HG03575 (cell line): ENCODE measurements around the gene EIF2S3.
"Not testable (repeated sequence)": the region's sequence is repeated elsewhere in the genome, so short reads cannot be mapped to it uniquely, and the experiment has no call there.

Experiments used
- ATAC-seq: cut with Tn5 transposase; IDR thresholded peaks from one replicate; pipeline ENCODE4 v1.9.1; 2021; ENCODE audit not compliant: unreplicated experiment, insufficient number of reproducible peaks, low FRiP score; ENCODE audit errors: extremely low read depth

EIF2S3 gene

DNA sequence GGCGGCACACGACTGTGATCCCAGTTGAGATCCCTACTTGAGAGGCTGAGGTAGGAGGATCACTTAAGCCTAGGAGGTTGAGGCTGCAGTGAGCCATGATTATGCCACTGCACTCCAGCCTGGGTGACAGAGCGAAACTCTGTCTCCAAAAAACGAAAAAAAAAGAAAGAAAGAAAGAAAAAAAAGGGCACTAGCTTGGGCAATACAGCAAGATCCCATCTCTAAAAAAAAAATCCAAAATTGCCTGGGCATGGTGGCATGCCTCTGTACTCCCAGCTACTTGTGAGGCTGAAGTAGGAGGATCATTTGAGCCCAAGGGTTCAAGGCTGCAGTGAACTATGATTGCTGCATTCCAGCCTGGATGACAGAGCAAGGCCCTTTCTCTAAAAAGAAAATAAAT is 17.0 kb upstream of the EIF2S3 start:
- ATAC-seq = no peak

DNA sequence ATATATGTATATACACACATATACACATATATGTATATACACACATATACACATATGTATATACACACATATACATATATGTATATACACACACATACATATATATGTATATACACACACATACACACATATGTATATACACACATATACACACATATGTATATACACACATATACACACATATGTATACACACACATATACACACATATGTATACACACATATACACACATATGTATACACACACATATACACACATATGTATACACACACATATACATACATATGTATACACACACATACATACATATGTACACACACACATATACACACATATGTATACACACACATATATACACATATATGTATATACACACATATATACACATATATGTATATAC is 8.7 kb upstream of the EIF2S3 start:
- ATAC-seq = not testable (repeated sequence)

DNA sequence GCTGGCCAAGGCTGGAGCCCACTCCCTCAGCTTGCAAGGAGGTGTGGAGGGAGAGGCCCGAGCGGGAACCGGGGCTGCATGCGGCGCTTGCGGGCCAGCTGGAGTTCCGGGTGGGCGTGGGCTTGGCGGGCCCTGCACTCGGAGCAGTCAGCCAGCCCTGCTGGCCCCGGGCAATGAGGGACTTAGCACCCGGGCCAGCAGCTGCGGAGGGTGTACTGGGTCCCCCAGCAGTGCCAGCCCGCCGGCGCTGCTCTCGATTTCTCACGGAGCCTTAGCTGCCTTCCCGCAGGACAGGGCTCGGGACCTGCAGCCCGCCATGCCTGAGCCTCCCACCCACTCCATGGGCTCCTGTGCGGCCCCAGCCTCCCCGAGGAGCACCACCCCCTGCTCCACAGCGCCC is 5.1 kb upstream of the EIF2S3 start:
- not testable (repeated sequence) for ATAC-seq

DNA sequence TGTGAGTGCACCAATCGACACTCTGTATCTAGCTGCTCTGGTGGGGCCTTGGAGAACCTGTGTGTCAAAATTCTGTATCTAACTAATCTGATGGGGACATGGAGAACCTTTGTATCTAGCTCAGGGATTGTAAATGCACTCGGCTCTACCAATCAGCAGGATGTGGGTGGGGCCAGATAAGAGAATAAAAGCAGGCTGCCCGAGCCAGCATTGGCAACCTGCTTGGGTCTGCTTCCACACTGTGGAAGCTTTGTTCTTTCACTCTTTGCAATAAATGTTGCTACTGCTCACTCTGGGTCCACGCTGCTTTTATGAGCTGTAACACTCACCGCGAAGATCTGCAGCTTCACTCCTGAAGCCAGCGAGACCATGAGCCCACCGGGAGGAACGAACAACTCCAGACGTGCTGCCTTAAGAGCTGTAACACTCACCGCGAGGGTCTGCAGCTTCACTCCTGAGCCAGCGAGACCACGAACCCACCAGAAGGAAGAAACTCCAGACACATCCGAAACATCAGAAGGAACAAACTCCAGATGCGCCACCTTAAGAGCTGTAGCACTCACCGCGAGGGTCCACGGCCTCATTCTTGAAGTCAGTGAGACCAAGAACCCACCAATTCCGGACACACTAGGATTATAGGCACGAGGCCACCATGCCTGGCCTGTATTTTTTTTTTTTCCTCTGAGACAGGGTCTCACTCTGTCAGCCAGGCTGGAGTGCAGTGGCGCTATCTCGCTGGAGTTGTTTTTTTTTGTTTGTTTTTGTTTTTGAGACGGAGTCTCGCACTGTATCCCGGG is 4.0 kb upstream of the EIF2S3 start:
- not testable (repeated sequence) for ATAC-seq

DNA sequence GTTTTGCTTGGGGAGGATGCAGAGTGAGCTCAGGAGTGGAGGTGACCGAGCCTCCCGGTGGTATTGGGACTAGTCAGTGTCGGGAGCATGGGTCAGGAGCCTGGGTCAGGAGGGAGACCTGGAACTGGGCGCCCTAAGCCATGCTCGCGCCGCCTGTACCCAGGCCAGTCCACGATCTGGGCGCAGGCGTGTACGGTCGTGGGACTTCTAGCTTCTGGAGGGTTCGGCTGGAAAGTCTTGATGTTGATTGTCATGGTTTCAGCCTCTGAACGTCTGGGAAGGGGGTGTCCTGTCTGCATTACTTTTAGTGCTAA is 244 bp downstream of the EIF2S3 start:
- no peak for ATAC-seq

DNA sequence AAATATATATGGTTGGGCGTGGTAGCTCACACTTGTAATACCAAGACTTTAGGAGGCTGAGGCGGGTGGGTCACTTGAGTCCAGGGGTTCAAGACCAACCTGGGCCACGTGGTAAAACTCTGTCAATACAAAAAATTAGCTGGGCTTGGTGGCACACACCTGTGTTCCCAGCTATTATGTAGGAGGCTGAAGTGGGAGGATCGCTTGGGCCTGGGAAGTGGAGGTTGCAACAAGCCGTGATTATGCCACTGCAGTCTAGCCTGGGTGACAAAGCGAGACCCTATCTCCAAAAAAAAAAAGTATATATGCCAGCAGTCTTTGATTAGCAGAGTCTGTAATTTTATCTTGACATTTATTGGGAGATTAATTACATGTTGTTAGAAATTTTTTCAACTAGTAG is 8.7 kb downstream of the EIF2S3 start:
- ATAC-seq = no peak

DNA sequence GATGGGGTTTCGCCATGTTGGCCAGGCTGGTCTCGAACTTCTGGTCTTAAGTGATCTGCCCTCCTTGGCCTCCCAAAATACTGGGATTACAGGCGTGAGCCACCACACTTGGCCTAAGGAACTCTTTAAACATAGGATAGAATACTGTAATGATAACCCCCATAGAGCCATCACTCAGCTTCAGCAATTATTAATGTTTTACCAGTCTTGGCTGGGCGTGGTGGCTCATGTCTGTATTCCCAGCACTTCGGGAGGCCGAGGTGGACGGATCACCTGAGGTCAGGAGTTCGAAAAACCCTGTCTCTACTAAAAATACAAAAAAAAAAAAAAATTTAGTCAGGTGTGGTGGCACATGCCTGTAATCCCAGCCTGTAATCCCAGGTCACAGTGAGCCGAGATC is 15.1 kb downstream of the EIF2S3 start:
- ATAC-seq = no peak

DNA sequence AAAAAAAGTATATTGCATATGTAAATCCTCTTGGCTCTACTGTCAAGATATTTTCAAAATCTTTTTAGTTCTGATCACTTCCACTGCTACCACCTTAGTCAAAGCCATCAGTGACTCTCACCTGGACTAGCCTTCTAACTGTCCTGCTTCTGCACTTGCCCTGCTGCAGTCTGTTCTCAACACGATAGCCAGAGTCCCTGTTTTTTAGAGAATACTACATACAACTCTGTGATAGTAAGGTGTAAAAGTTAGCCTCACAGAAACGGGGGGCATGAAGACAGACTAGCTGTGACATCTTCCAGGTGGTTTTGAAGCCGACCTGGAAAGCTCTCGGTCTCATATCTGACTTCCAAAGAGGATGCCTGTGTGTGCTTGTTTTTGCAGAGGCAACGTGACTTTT is 24.7 kb downstream of the EIF2S3 start:
- no peak for ATAC-seq

DNA sequence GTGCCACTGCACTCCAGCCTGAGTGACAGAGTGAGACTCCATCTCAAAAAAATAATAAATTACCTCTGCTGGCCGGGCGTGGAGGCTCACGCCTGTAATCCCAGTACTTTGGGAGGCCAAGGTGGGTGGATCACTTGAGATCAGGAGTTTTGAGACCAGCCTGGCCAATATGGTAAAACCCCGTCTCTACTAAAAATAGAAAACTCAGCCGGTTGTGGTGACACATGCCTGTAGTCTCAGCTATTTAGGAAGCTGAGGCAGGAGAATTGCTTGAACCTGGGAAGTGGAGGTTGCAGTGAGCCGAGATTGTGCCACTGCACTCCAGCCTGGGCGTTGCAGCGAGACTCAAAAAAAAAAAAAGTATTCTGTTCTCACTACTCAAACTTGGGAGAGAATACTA is 25.5 kb downstream of the EIF2S3 start:
- not testable (repeated sequence) for ATAC-seq

DNA sequence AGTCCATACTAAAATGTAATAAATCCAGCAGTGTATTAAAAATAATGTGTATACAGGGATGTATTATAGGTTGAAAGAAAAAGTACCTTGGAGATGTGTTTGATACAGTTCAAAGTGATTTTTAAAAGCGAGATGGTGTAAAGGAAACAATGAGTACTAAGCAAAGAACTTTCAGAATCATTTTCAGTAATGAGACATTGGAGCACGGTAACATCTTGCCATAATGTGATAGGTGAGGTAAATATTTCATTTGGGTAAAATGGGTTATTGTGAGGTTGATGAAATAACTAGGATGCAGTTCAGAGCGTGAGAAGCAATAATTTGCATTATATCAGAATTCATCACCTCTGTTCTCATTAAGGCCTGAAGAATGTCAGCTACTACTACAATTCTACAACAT is 25.9 kb downstream of the EIF2S3 start:
- ATAC-seq = no peak

DNA sequence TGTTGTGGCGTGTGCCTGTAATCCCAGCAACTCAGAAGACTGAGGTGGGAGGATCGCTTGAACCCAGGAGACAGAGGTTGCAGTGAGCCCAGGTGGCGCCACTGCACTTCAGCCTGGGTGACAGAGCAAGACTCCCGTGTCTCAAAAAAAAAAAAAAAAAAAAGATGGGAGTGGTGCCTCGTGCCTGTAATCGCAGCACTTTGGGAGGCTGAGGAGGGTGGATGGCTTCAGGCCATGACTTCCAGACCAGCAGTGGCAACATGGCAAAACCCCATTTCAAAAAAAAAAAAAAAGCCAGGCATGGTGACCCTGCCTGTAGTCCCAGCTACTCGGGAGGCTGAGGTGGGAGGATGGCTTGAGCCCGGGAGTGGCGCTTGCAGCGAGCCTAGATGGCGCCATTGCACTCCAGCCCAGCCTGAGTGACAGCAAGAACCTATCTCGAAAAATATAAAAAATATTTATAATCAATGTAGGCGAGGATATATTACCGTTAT is 27.0 kb downstream of the EIF2S3 start:
- no peak for ATAC-seq

DNA sequence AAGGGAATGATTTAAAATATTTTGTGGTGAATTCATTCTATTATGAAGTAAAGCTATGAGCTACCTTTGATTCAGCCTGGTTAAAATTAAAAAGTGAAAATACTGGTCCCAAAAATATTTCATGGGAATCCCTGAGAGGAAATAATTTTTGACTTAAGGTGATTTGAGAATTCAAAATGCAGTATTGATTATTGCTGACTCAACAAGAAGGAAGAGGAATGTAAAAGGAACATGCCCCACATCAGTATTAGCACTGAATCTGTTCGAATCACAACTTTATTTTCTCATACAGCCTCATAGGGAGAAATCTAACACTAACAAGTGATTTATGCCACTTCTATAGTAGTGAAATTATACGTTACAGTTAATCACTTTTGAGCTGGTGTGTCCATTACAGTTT is 27.7 kb downstream of the EIF2S3 start:
- no peak for ATAC-seq

DNA sequence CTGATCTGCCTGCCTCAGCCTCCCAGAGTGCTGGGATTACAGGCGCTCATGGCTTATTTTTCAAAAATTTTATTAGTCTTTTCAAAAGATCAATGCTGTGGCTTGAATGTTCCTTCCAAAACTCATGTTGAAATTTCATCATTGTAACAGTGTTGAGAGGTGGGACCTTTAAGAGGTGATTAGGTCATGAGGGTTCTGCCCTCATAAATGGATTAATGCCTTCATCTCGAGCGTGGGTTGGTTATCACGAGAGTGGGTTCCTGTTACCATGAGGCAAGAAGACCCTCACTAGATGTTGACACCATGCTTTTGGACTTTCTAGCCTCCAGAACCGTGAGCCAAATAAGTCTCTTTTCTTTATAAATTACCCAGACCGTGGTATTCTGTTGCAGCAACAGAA is 30.3 kb downstream of the EIF2S3 start:
- ATAC-seq = no peak

DNA sequence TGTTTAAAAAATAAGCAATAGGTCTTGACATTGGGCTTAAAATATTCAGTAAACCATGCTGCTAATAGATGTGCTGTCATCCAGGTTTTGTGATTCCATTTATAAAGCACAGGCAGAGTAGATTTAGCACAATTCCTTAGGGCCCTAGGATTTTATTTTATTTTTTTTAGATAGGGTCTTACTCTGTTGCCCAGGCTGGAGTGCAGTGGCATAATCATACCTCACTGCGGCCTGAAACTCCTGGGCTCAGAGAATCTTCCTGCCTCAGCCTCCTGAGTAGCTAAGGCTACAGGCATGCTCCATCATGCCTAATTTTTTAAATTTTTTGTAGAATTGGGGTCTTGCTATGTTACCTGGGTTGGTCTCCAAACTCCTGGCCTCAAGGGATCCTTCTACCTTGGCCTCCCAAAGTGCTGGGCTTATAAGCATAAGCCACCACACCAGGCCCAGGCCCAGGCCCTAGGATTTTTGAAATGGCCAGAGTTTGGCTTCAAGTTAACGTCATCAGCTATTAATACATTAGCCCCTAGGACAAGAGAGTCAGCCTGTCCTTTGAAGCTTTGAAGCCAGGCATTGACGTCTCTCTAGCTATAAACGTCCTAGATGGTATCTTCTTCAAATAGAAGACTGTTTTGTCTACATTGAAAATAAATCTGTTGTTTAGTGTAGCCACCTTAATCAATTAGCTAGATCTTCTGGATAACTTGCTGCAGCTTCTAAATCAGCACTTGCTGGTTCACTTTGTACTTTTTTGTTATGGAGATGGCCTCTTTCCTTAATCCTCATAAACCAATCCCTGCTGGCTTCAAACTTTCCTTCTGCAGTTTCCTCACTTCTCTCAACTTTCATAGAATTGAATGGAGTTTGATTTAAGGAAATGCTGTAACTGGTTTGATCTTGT is 35.8 kb downstream of the EIF2S3 start:
- ATAC-seq = no peak

DNA sequence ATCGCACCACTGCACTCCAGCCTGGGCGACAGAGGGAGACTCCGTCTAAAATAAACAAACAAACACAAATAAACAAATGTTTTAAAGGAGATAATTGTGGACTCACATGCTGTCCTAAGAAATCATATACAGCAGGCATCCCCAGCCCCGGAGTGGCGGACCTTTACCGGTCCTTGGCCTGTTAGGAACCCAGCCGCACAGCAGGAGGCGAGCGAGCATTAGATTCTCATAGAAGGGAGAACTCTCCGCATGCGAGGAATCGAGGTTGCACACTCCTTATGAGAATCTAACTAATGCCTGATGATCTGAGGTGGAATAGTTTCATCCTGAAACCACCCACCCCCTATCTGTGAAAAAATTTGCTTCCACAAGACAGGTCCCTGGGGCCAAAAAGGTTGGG is 39.0 kb downstream of the EIF2S3 start:
- no peak for ATAC-seq

DNA sequence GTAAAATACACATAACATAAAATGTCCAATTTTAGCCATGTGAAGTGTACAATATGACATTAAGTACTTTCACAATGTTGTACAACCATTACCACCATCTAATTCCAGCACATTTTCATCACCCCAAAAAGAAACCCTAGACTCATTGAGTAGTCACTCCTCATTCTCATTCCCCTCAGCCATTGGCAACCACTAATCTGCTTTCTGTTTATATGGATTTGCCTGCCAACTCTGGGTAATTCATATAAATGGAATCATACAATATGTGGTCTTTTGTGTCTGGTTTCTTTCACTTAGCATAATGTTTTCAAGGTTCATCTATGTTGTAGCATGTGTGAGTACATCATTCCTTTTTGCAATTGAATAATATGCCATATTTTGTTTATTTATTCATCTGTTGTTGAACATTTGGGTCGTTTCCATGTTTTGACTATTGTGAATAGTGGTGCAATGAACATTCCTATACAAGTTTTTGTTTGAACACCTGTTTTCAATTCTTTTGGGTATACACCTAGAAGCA is 43.0 kb downstream of the EIF2S3 start:
- no peak for ATAC-seq

DNA sequence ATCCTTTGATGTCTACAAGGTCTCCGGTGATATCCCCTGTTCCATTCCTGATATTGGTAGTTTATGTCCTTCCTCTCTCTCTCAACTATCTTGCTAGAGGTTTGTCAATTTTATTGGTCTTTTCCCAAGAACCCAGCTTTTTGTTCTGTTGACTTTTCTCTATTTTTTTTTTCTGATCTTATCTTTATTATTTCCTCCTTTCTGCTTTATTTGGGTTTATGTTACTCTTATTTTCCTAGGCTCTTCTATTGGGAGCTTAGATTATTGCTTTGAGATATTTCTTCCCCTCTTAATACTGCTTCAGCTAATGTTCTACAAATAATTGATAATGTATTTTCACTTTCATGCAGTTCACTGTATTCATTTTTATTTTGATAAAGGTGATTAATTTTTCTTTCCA is 44.2 kb downstream of the EIF2S3 start:
- ATAC-seq = no peak

DNA sequence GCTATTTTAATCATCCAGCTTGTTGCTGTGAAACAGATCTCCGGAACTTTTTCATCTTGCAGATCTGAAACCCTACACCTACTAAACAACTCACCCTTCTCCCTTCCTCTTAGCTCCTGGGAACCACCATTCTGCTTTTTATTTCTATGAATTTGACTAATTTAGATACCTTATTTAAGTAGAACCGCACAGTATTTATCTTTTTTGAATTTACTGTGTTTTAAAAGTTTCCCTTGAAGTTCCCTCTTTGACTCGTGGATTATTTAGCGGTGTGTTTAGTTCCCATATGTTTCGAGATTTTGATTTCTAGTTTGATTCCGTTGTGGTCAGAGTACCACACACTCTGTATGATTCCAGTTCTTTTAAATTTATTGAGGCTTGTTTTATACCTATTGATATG is 44.6 kb downstream of the EIF2S3 start:
- no peak for ATAC-seq

DNA sequence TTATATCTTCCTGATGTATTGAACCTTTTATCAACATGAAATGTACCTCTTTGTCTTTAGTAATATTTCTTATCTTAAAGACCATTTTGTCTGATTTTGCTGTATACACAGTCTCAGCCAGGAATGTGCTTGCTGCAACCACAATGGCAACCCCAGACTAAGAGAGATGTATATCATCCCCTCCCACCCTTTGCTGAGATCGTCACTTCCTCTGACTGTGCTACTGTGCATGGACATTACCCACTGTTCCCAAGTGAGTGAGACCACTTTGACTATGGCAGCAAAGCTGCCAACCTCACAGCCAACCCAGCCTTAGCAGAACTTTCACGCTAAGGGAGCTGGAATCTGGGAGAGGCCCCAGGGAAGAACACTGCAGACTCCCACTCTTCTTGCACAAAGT is 46.0 kb downstream of the EIF2S3 start:
- ATAC-seq = no peak

DNA sequence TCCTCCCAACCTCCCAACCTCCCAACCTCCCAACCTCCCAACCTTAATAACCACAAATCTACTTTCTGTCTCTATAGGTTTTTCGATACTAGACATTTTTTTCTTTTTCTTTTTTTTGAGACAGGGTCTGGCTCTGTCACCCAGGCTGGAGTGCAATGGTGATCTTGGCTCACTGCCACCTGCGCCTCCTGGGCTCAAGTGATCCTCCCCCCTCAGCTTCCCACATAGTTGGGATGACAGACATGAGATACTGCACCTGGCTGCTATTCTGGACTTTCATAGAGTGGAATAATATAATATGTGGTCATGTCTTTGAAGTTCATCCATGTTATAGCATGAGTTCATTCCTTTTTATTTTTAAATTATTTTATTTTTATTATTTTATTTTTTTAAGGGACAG is 55.3 kb downstream of the EIF2S3 start:
- no peak for ATAC-seq
